ENCODE data around the gene CCR2. TPM values are rescaled to one million over a fixed set of nuclear protein-coding genes. Genes with fewer than 3 reads are reported as not detected.

Gene CCR2
- polyA plus RNA-seq, 1 experiment = not detected

- Histone ChIP-seq H3K27ac (ENCODE audit: low read depth, low read length) (no peak overlapping the region), H3K4me3 (ENCODE audit: low read depth, low read length) (no peak overlapping the region), H3K9me3 (ENCODE audit: control insufficient read depth, insufficient read depth, low read length) (no peaks in the 10 kb centered on the region), H3K27me3 (ENCODE audit: control insufficient read depth, insufficient read depth, low read length) (peaks cover 20% of the 10 kb centered on the region)
- TF ChIP-seq CTCF (IDR thresholded peaks at IDR 0.05; ENCODE audit: low read depth, low read length) = no peak
- ChIA-PET POLR2A (no interaction called here), CTCF (interaction anchor here (0.6 kb wide), 1 partner anchor 33 kb away, joined by 8 read pairs; no protein-coding TSS in a partner anchor)
- DNase-seq (ENCODE audit: low read depth, low spot score) = no peak
Observed at GRCh38 chr3:46353090-46353489, 821 bp upstream of the CCR2 start.

DNA sequence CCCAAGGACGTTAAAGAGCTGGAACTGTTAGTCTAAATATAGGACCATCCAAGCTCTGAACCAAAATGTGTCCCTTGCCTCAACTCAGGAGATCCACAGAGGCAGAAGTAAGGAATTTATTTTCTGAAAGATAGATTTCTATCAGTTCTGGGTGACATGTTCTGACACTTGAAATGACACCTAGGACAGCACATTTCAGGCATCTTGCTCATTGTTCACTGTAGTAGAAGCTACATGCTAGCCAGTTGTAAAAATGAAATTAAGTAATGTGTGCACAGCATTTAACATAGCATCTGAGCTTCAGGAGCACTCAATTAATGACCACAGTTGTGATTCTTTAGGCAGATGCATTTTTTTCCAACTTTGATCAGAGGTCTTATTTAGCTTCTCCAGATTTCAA lies 567 bp downstream of the CCR2 start:
- POLR2A ChIA-PET = no interaction called here
- no peak for TF ChIP-seq CTCF (IDR thresholded peaks at IDR 0.05; ENCODE audit: low read depth, low read length)
- Histone ChIP-seq H3K9me3 (ENCODE audit: control insufficient read depth, insufficient read depth, low read length) (no peaks in the 10 kb centered on the region), H3K27me3 (ENCODE audit: control insufficient read depth, insufficient read depth, low read length) (peaks cover 19% of the 10 kb centered on the region), H3K4me3 (ENCODE audit: low read depth, low read length) (no peak overlapping the region), H3K27ac (ENCODE audit: low read depth, low read length) (no peak overlapping the region)
- CTCF ChIA-PET = no interaction called here
- no peak for DNase-seq (ENCODE audit: low read depth, low spot score)

DNA sequence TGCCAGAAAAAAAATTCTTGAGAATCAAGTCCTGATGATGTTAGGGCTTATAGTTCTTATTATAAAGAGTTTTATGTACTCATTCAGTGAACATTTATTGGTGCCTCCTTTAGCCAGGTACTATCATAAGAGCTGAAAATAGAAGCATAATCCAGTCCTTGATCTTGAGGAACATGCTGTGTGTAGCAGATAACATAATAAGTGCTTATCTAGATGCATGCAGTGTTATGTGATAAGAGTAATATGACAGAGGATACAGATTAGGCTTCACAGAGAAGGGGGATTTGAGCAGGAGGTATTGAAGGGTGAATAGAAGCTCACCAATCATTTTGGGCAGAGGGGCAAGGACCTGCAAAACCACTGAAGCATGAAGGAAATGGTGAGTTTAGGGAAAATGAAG lies 1.1 kb downstream of the CCR2 start:
- peaks cover 19% of the 10 kb centered on the region for H3K27me3 ChIP-seq (ENCODE audit: control insufficient read depth, insufficient read depth, low read length)
- CTCF ChIA-PET = no interaction called here
- TF ChIP-seq CTCF (IDR thresholded peaks at IDR 0.05; ENCODE audit: low read depth, low read length) = no peak

GRCh38 chr3:46356276-46356675 lies 2.4 kb downstream of the CCR2 start:
- no peak for TF ChIP-seq CTCF (IDR thresholded peaks at IDR 0.05; ENCODE audit: low read depth, low read length)
- ChIA-PET POLR2A (no interaction called here), CTCF (no interaction called here)
- DNase-seq (ENCODE audit: low read depth, low spot score) = no peak
- H3K27me3 ChIP-seq (ENCODE audit: control insufficient read depth, insufficient read depth, low read length) = peaks cover 19% of the 10 kb centered on the region
- H3K27ac ChIP-seq (ENCODE audit: low read depth, low read length) = no peak overlapping the region
- no peaks in the 10 kb centered on the region for H3K9me3 ChIP-seq (ENCODE audit: control insufficient read depth, insufficient read depth, low read length)
- no peak overlapping the region for H3K4me3 ChIP-seq (ENCODE audit: low read depth, low read length)

More for the DNA sequence above, 1.1 kb downstream of the CCR2 start:
- Histone ChIP-seq H3K27ac (ENCODE audit: low read depth, low read length) (no peak overlapping the region), H3K4me3 (ENCODE audit: low read depth, low read length) (no peak overlapping the region), H3K9me3 (ENCODE audit: control insufficient read depth, insufficient read depth, low read length) (no peaks in the 10 kb centered on the region)
- POLR2A ChIA-PET = no interaction called here
- no peak for DNase-seq (ENCODE audit: low read depth, low spot score)

DNA sequence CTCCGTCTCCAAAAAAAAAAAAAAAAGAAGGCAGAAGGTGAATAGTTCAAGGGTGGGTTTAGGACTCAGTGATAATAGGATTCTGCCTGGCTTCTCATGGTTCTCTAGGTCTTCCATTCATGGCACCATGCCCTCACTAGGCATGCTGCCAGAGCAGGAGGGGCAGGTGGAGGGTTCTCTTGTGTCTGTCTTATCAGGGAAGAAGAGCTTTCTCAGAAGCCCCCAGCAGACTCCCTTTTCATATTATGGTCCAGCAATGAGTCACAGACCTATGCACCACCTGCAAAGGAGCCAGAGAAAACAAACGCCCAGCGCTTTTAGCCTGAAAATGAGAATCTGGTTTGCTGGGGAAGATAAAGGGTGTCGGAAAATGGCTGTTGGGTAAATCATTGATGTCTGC lies 3.0 kb downstream of the CCR2 start:
- ChIA-PET CTCF (no interaction called here), POLR2A (no interaction called here)
- DNase-seq (ENCODE audit: low read depth, low spot score) = no peak
- no peak for TF ChIP-seq CTCF (IDR thresholded peaks at IDR 0.05; ENCODE audit: low read depth, low read length)
- Histone ChIP-seq H3K4me3 (ENCODE audit: low read depth, low read length) (no peak overlapping the region), H3K9me3 (ENCODE audit: control insufficient read depth, insufficient read depth, low read length) (no peaks in the 10 kb centered on the region), H3K27me3 (ENCODE audit: control insufficient read depth, insufficient read depth, low read length) (peaks cover 19% of the 10 kb centered on the region), H3K27ac (ENCODE audit: low read depth, low read length) (no peak overlapping the region)

Measured in AG04450 (cell line).